OCI-LY7 (cell line): ENCODE measurements around the gene ECI1. TPM values are rescaled to one million over a fixed set of nuclear protein-coding genes. Genes with fewer than 3 reads are reported as not detected.

Experiments
- BruUV-seq: library from RNA; stranded (reverse); fragments of 400-500 nt; replicated peaks from 2 replicates; lab custom pipeline; 2021; lab: Mats Ljungman, UMichigan
- CTCF ChIA-PET: fragments of 300-600 bp; sonication (Branson Sonifier 250); formaldehyde crosslinking; loops from one replicate; lab custom pipeline; 2022; ENCODE audit warnings: antibody characterized with exemption; ENCODE audit not compliant: unreplicated experiment; lab: Charles Lee
- POLR2A ChIA-PET: fragments of 300-600 bp; sonication (Branson Sonifier 250); formaldehyde crosslinking; loops from one replicate; lab custom pipeline; 2022; ENCODE audit warnings: antibody characterized with exemption; lab: Charles Lee
- DNase-seq: peaks from one replicate; pipeline ENCODE4 v3.0.0-alpha.2; 2015; ENCODE audit warnings: low spot score
- H2AFZ ChIP-seq: fragments of 200-600 bp; sonication (generic), shearing (Covaris generic); 2 replicates; pipeline ENCODE4 v1.6.1; 2014; ENCODE audit warnings: mild to moderate bottlenecking, antibody characterized with exemption, low read length, moderate library complexity
- H3K27ac ChIP-seq: fragments of 200-600 bp; sonication (generic); 2 replicates; pipeline ENCODE4 v1.5.1; 2014; ENCODE audit warnings: mixed run types, low read depth, mild to moderate bottlenecking, moderate library complexity, low read length, inconsistent platforms; ENCODE audit not compliant: poor library complexity, severe bottlenecking
- H3K36me3 ChIP-seq: fragments of 200-600 bp; sonication (generic); 2 replicates; pipeline ENCODE4 v1.6.1; 2014; ENCODE audit warnings: mild to moderate bottlenecking, antibody characterized with exemption, low read length, moderate library complexity, mixed read lengths; ENCODE audit not compliant: insufficient read depth
- H3K4me1 ChIP-seq: fragments of 200-600 bp; sonication (generic); 2 replicates; pipeline ENCODE4 v1.5.1; 2014; ENCODE audit warnings: mild to moderate bottlenecking, low read length; ENCODE audit not compliant: insufficient read depth, poor library complexity, severe bottlenecking
- H3K4me2 ChIP-seq: fragments of 200-600 bp; sonication (generic); 2 replicates; pipeline ENCODE4 v1.6.1; 2014; ENCODE audit warnings: mild to moderate bottlenecking, low read length
- H3K4me3 ChIP-seq: fragments of 200-600 bp; sonication (generic); 2 replicates; pipeline ENCODE4 v1.5.1; 2014; ENCODE audit warnings: mild to moderate bottlenecking, low read depth, low read length; ENCODE audit not compliant: poor library complexity, severe bottlenecking
- H3K79me2 ChIP-seq: fragments of 200-600 bp; sonication (generic); 2 replicates; pipeline ENCODE4 v1.6.1; 2016; ENCODE audit warnings: low read depth, mild to moderate bottlenecking, low read length, moderate library complexity, mixed read lengths; ENCODE audit not compliant: insufficient read depth
- H3K9me2 ChIP-seq: fragments of 200-600 bp; sonication (generic); 2 replicates; pipeline ENCODE4 v1.6.1; 2016; ENCODE audit warnings: mild to moderate bottlenecking, low read length, mixed read lengths; ENCODE audit not compliant: insufficient read depth
- H3K9me3 ChIP-seq: fragments of 200-600 bp; sonication (generic); 2 replicates; pipeline ENCODE4 v1.6.1; 2014; ENCODE audit warnings: mild to moderate bottlenecking, mixed run types, low read length, mixed read lengths
- H4K20me1 ChIP-seq: fragments of 200-600 bp; sonication (generic); 2 replicates; pipeline ENCODE4 v1.6.1; 2014; ENCODE audit warnings: mild to moderate bottlenecking, antibody characterized with exemption, low read length, moderate library complexity, mixed read lengths; ENCODE audit not compliant: insufficient read depth
- EZH2phosphoT487 ChIP-seq: fragments of 200-600 bp; sonication (generic); IDR thresholded peaks from 2 replicates; pipeline ENCODE4 v1.6.1; 2018; ENCODE audit warnings: low read depth, borderline replicate concordance, mild to moderate bottlenecking, mixed run types, antibody characterized with exemption, low read length, moderate library complexity, mixed read lengths
- intact Hi-C: fragments of 100-400 bp; cut with micrococcal nuclease; formaldehyde crosslinking; loops from one replicate; pipeline ENCODE4 v1.10.0; 2022; ENCODE audit not compliant: unreplicated experiment
- total RNA-seq, 2 experiments: library from RNA; depleted of rRNA in 1 of 2; stranded (reverse); fragments of >200 nt in 1 of 2; shearing (Covaris generic) in 1 of 2; gene quantifications; 2 replicates each; pipeline ENCODE4 v1.2.3, GENCODE V29; 2014 to 2022
- TF ChIP-seq, protein P1 (sequence below): fragments of 200-600 bp; sonication (generic); conservative IDR thresholded peaks from 2 replicates; pipeline ENCODE4 v1.5.1; 2014; ENCODE audit warnings: mild to moderate bottlenecking, antibody characterized with exemption, low read length, moderate library complexity, mixed read lengths

ECI1 gene
- total RNA-seq, 2 experiments from 2014 or later, result 74.5 to 80.0 TPM

DNA sequence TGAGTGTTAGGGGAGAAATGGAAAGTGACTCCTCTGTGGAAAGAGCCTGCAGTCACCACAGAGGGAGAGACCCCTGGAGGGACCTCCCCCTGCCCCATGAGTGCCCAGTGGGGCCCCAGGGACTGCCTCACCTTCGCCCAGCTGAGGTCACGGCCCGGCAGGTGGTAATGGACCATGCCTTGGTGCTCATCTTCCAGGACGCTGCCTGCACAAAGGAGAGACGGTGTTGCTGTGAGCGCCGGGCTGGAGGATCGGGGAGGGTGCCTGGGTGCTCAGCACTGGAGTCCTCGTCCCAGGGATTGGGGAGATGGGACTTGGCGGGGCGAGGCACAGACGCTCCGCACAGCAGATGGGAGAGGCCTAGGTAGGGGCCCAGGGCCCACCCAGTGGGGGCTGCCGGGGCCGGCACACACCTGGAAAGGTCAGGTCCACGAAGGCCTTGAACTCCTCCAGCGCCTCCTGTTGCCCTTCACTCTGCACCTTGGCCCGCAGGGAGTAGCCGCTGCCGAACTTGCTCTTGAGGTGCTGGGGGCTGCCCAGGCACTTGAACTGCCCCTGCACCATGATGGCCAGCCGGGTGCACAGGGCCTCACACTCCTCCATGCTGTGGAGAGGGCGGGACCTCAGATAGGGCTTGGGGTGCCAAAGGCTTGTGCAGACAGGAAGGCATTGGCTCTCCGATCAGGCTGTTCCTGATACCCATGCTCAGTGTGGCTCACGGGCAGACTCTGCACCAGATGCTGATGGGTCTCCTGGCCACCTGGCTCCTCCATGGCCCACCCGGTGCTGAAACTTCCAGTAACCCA, 26.3 kb upstream of the ECI1 start:
- H3K4me1 ChIP-seq, result no peaks in the 10 kb centered on the region
- no peak for DNase-seq
- POLR2A ChIA-PET, result no interaction called here
- intact Hi-C loops, result no loop called here
- H4K20me1 ChIP-seq, result no peaks in the 10 kb centered on the region; the same call in 1 of the 2 replicates
- no peaks in the 10 kb centered on the region for H3K79me2 ChIP-seq
- no peak overlapping the region for H3K4me3 ChIP-seq
- H3K9me3 ChIP-seq, result no peaks in the 10 kb centered on the region
- CTCF ChIA-PET, result no interaction called here
- TF ChIP-seq, protein P1, sequence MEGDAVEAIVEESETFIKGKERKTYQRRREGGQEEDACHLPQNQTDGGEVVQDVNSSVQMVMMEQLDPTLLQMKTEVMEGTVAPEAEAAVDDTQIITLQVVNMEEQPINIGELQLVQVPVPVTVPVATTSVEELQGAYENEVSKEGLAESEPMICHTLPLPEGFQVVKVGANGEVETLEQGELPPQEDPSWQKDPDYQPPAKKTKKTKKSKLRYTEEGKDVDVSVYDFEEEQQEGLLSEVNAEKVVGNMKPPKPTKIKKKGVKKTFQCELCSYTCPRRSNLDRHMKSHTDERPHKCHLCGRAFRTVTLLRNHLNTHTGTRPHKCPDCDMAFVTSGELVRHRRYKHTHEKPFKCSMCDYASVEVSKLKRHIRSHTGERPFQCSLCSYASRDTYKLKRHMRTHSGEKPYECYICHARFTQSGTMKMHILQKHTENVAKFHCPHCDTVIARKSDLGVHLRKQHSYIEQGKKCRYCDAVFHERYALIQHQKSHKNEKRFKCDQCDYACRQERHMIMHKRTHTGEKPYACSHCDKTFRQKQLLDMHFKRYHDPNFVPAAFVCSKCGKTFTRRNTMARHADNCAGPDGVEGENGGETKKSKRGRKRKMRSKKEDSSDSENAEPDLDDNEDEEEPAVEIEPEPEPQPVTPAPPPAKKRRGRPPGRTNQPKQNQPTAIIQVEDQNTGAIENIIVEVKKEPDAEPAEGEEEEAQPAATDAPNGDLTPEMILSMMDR, result no peak
- no peak for TF ChIP-seq EZH2phosphoT487
- BruUV-seq, result no TSS peak
- no peak overlapping the region for H3K4me2 ChIP-seq
- H3K36me3 ChIP-seq, result no peaks in the 10 kb centered on the region
- H3K27ac ChIP-seq, result no peak overlapping the region
- no peaks in the 10 kb centered on the region for H3K9me2 ChIP-seq
- no peak overlapping the region for H2AFZ ChIP-seq

DNA sequence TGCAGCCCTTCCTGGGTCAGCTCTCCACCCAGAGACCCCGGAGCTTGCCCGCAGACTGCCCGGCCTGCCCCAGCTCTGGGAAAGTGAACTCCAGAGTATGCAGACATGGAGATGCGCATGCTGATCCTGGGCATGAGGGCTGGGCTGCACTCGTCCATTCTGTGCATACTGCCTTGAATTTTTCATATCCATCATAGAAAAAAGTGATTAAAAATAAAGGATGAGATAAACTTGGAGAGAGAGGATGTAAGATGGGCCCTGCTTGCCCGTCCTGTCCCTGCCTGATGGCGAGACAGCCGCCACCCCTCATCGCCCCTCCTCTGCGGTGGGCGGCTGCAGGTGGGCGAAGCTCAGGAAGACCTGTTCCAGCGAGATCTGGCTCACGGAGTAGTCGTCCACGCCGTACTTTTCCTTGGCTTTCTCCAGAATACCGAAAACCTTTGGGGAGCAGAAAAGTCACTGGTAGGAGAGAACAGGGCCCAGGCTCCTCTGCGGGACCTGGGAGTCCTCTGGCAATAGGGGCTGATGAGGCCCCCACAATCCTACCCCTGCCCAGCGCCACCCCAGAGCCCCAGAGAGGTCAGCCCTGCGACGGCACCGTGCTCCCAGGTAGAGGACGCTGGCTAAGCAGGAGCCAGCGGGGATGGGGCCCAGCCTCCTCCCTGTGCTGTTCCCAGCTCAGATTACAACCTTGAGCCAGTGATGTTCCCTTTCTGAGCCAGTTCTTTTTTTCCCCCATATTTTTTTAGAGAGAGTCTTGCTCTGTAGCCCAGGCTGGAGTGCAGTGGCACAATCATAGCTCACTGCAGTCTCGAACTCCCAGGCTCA, 25.2 kb upstream of the ECI1 start:
- Histone ChIP-seq H3K27ac (no peak overlapping the region), H2AFZ (no peak overlapping the region), H3K79me2 (no peaks in the 10 kb centered on the region), H3K4me1 (no peaks in the 10 kb centered on the region), H3K36me3 (no peaks in the 10 kb centered on the region), H3K9me3 (no peaks in the 10 kb centered on the region), H3K9me2 (no peaks in the 10 kb centered on the region), H3K4me3 (no peak overlapping the region), H4K20me1 (no peaks in the 10 kb centered on the region; the same call in 1 of the 2 replicates), H3K4me2 (no peak overlapping the region)
- BruUV-seq, result no TSS peak
- DNase-seq, result no peak
- ChIA-PET CTCF (no interaction called here), POLR2A (no interaction called here)
- TF ChIP-seq, protein P1, result no peak
- TF ChIP-seq EZH2phosphoT487, result no peak
- intact Hi-C loops, result no loop called here
